ENCODE measurements around the gene CNGB1.

DNA sequence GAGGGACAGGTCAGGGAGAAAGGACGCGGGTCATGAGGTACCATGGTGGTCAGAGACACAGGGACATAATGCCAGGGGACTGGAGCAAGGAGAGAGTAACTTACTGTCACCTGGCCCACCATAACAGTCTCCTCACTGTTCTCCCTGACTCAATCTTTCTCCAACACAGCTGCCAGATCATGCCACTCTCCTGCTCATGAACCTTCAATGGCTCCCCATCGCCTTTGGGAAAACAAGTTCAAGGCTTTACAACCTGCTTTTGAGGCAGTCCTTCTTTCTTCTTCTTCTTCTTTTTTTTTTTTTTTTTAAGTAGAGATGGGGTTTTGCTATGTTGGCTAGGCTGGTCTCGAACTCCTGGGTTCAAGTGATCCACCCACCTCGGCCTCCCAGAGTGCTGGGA lies 22.9 kb downstream of the CNGB1 start:
- TF ChIP-seq POLR2A (IDR thresholded peaks at IDR 0.05), result no peak
- TF ChIP-seq, protein P1, sequence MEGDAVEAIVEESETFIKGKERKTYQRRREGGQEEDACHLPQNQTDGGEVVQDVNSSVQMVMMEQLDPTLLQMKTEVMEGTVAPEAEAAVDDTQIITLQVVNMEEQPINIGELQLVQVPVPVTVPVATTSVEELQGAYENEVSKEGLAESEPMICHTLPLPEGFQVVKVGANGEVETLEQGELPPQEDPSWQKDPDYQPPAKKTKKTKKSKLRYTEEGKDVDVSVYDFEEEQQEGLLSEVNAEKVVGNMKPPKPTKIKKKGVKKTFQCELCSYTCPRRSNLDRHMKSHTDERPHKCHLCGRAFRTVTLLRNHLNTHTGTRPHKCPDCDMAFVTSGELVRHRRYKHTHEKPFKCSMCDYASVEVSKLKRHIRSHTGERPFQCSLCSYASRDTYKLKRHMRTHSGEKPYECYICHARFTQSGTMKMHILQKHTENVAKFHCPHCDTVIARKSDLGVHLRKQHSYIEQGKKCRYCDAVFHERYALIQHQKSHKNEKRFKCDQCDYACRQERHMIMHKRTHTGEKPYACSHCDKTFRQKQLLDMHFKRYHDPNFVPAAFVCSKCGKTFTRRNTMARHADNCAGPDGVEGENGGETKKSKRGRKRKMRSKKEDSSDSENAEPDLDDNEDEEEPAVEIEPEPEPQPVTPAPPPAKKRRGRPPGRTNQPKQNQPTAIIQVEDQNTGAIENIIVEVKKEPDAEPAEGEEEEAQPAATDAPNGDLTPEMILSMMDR (IDR thresholded peaks at IDR 0.05), result no peak
